BE2C (cell line): ENCODE data around the gene RIMBP2.

Experiments
- DNase-seq: peaks from one replicate; pipeline ENCODE4 v3.0.0-alpha.2; 2020
- H3K27me3 ChIP-seq: fragments of 250-450 bp; sonication (Bioruptor Pico); 2 replicates; pipeline ENCODE4 v1.5.1; 2020; ENCODE audit warnings: mild to moderate bottlenecking
- H3K36me3 ChIP-seq: fragments of 250-450 bp; sonication (Bioruptor Pico); 2 replicates; pipeline ENCODE4 v1.5.1; 2020; ENCODE audit warnings: mild to moderate bottlenecking
- H3K4me1 ChIP-seq: fragments of 250-450 bp; sonication (Bioruptor Pico); 2 replicates; pipeline ENCODE4 v1.5.1; 2020
- H3K4me3 ChIP-seq: 2 replicates; pipeline ENCODE4 v1.5.1; 2011; ENCODE audit warnings: low read depth, low read length
- H3K9me3 ChIP-seq: fragments of 250-450 bp; sonication (Bioruptor Pico); 2 replicates; pipeline ENCODE4 v1.5.1; 2020
- CTCF ChIP-seq: IDR thresholded peaks from 2 replicates; pipeline ENCODE4 v1.5.1; 2012; ENCODE audit warnings: mild to moderate bottlenecking, low read depth, low read length

The RIMBP2 gene

DNA sequence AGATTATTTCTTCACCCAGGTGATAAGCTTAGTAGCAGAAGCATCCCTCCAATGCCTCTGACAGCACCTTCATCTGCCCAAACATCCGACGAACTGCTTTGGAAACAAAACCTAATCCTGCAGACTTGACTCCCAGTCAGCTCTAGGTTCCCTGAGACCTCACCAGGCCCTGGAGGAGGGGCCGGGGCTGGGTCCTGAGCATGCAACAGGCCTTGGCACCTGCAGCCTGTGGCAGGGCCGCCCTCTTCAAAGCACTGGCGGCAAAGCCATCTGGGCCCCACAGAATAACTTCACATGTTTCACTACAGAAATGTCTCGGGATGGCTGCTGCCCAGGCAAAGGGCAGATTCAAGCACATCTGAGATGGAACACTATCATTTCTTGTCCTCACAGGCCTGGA lies 245.1 kb downstream of the RIMBP2 start:
- no peaks in the 10 kb centered on the region for H3K27me3 ChIP-seq
- H3K9me3 ChIP-seq = no peaks in the 10 kb centered on the region
- peaks cover 84% of the 10 kb centered on the region for H3K36me3 ChIP-seq
- no peak for TF ChIP-seq CTCF
- H3K4me3 ChIP-seq = no peak overlapping the region
- H3K4me1 ChIP-seq = no peaks in the 10 kb centered on the region
- DNase-seq = no peak

DNA sequence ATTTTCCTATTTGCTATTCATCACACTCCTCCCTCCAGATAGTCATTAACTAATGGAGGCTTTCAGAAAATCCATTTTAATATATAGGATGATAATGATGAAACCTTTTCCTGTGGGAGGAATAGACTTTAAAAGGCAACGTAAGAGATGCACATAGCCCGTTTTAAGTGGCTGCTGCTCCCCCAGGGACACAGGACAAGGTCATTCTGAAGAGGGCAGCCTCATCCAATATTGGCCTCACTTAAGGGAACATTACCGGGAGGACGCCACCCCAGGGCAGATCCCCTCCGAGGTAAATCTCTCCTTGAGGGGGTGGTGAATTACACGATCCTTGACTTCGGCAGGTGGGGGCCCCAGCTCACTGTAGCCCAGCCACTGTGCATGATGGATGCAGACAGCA lies 246.5 kb downstream of the RIMBP2 start:
- H3K36me3 ChIP-seq = peaks cover 80% of the 10 kb centered on the region
- no peak for DNase-seq
- H3K4me3 ChIP-seq = no peak overlapping the region
- TF ChIP-seq CTCF = no peak
- no peaks in the 10 kb centered on the region for H3K4me1 ChIP-seq
- no peaks in the 10 kb centered on the region for H3K27me3 ChIP-seq
- no peaks in the 10 kb centered on the region for H3K9me3 ChIP-seq

GRCh38 chr12:130468700-130469245 lies 247.3 kb downstream of the RIMBP2 start:
- no peaks in the 10 kb centered on the region for H3K9me3 ChIP-seq
- TF ChIP-seq CTCF = no peak
- peaks cover 75% of the 10 kb centered on the region for H3K36me3 ChIP-seq
- no peaks in the 10 kb centered on the region for H3K27me3 ChIP-seq
- H3K4me3 ChIP-seq = no peak overlapping the region
- no peak for DNase-seq
- H3K4me1 ChIP-seq = no peaks in the 10 kb centered on the region; the same call in 1 of the 2 replicates

- H3K9me3 ChIP-seq = no peaks in the 10 kb centered on the region
- no peak for TF ChIP-seq CTCF
- no peak for DNase-seq
Observed at GRCh38 chr12:130468186-130468585, 247.9 kb downstream of the RIMBP2 start.

DNA sequence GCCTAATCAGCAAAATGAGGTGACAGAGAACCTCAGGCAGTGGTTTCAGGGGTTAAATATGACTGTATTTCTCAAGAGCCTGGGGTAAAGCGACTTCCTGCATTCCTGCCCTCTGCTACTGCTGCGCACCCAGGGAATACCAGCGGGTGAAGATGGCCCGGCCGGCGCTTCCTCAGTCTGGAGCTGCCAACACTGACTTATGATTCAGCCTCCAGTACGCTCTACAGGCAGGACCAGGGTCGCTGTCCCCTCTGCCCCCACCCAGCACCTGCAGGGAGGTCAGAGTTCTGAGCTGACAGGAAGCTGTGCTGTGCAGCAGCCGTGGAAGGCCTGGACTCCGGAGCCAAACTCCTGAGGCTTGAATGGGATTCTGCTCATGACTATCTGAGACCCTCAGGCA lies 250.5 kb downstream of the RIMBP2 start:
- H3K4me3 ChIP-seq = no peak overlapping the region
- peaks cover 12% of the 10 kb centered on the region for H3K4me1 ChIP-seq
- peaks cover 60% of the 10 kb centered on the region for H3K36me3 ChIP-seq
- DNase-seq = no peak
- H3K9me3 ChIP-seq = no peaks in the 10 kb centered on the region
- no peaks in the 10 kb centered on the region for H3K27me3 ChIP-seq
- TF ChIP-seq CTCF = no peak

More at GRCh38 chr12:130468186-130468585, 247.9 kb downstream of the RIMBP2 start:
- no peaks in the 10 kb centered on the region for H3K27me3 ChIP-seq
- H3K36me3 ChIP-seq = peaks cover 71% of the 10 kb centered on the region
- no peak overlapping the region for H3K4me3 ChIP-seq
- peaks cover 5% of the 10 kb centered on the region for H3K4me1 ChIP-seq

GRCh38 chr12:130465046-130465445 lies 251.1 kb downstream of the RIMBP2 start:
- Histone ChIP-seq H3K4me3 (no peak overlapping the region), H3K27me3 (no peaks in the 10 kb centered on the region), H3K9me3 (no peaks in the 10 kb centered on the region), H3K4me1 (peaks cover 12% of the 10 kb centered on the region), H3K36me3 (peaks cover 58% of the 10 kb centered on the region)
- no peak for DNase-seq
- no peak for TF ChIP-seq CTCF
